H54 (cell line): ENCODE results near the gene WDR54.
"Not testable (repeated sequence)": the region's sequence is repeated elsewhere in the genome, so short reads cannot be mapped to it uniquely, and the experiment has no call there.

Source experiments
- DNase-seq: peaks from one replicate; pipeline ENCODE4 v3.0.0; 2011; ENCODE audit warnings: low spot score, mixed read lengths; ENCODE audit not compliant: insufficient read length
- FAIRE-seq: peaks from 3 replicates; lab custom pipeline; 2011; peaks lifted over from hg19 to GRCh38; lab: Jason Lieb, UNC
- POLR2A ChIP-seq: IDR thresholded peaks from 2 replicates; pipeline ENCODE4 v1.6.1; 2011; ENCODE audit warnings: low read depth, mild to moderate bottlenecking, low read length

The WDR54 gene

DNA sequence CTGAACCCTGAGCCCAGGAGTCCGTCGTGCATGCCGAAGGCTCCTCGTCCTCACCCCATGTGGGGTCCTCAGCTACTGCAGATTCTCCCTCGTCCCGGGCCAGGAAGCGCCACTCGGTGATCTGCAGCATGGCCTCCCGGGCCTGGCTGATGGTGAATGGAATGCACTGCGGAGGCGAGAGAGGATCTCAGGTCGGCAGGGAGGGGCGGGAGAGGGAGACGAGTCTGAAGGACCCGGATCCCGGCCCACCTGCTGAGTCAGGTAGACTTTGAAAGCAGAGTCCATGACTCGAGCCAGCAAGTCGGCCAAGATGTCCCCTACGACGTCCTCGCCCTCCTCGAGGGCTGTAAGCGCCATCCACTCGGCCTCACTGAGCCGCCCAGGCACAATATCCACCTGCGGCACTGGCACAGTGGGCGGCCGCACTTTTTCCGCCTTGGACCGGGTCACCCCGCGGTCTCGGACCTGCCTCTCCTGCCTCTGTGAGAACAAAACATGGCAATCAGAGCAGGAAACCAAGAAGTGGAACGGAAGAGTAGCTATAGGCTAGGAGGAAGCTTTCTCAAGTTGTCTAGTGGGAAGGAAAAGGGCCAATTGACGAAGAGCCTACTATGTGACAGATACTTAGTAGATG lies 5.7 kb upstream of the WDR54 start:
- TF ChIP-seq POLR2A: no peak
- FAIRE-seq (no peak), DNase-seq (no peak)

DNA sequence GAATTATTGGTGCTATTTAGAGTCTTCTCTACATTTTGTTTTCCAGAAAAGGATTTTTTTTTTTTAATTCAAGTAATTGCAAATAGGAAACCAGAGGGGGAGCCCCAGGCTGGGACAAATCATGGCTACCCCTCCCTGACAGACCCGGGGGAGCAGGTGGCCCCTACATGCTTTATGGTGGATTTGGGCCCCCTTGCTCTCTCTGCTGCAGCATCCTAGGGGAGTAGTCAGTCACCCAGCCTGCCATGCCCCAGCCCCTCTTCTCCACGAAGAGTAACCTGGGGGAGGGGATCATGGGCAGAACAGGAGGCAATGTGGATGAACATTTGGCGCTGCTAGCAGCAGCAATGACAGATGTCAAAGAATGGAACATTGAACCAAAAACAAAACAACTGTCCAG lies 4.8 kb upstream of the WDR54 start:
- FAIRE-seq (no peak), DNase-seq (no peak)
- no peak for TF ChIP-seq POLR2A

DNA sequence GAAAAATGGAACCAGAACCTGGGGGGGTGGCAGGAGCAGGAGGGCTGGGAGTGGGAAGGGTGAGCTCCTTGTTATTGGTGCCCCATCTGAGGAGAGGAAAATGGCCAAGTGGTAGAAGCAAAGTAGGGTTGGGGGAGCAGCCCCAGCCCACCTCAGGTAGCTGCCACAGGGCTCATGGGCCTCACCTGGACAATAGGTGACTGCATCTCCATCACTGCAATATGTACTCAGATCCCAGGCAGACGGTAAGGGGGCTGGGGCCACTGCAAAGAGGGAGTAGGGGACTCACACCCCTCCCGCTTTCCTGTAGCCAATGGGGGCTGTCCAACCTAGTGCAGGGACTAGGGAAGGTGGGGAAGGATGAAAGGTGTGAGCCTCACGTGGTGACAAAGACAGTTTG lies 4.3 kb upstream of the WDR54 start:
- FAIRE-seq (no peak), DNase-seq (no peak)
- no peak for TF ChIP-seq POLR2A

DNA sequence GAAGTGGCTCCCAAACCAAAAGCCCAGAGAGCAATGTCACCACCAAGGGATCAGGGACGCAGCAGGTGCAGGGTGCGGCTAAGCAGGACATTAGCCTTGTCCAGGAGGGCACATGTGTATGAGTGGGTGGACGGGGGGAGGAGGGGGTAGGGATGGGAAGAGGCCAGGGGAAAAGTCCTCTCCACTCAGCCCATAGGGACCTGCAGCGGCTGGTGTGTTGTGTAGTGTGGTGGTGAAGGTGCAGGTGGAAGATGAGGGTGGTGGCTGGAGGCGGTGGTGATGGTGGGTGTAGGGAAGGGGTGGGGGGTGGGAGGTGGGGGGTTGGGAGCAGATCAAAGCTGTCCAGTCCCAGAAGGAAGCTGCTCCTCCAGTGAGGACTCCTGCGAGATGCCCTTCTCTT lies 3.8 kb upstream of the WDR54 start:
- no peak for FAIRE-seq
- TF ChIP-seq POLR2A: no peak
- no peak for DNase-seq

DNA sequence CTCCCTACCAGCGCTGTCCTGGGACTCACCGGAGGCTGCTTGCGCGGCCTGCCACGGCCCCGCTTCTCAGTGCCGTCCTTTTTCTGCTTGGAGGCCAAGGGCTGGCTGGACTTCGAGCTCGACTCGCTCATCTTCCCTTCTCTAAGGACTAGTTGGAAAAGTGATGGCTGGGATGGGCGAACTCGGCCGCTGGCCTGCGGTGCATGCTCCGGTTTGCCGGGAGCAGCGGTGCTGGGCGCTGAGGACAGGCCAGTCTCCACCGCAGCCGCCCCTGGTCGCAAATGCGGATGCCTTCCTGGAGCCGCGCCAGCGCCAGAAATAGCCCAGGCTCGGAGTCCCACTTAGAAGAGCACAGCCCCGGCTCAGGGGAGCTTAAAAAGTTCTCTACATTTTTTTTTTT lies 3.2 kb upstream of the WDR54 start:
- no peak for TF ChIP-seq POLR2A
- DNase-seq (no peak), FAIRE-seq (no peak)

DNA sequence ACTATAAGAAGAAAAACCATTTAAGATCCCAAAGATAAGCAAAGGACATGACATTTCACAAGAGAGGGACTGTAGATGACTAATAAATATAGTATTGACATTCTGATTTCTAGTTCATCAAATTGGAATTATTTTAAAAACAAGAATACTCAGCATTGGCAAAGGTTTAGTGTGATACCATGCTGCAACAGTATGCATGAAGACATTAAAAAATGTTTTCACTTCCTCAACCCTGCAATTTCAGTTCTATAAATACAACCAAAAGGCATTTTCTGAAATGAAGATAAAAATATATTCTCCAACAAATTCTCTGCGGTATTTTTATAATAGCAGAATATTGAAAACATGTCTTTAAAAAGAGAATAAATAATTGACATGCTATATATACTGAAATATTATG lies 2.2 kb upstream of the WDR54 start:
- DNase-seq (no peak), FAIRE-seq (no peak)
- TF ChIP-seq POLR2A: no peak

DNA sequence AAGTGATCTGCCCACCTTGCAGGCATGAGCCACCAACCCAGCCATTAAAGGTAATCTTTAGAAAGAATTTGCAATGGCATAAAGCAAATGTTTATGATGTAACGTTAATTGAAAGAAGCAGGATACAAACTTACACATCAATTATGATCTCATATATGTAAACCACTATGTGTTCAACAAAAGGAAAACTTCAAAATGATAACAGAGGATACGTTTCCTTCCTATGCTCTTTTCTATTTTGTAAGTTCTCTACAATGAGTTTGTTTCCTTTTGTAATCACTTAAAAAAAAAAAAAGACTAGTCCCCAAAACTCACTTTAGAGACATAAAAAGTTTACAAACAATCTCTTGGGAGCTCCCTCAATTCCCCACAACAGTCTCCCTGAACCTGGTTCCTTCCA lies 1.5 kb upstream of the WDR54 start:
- DNase-seq (no peak), FAIRE-seq (no peak)
- no peak for TF ChIP-seq POLR2A

DNA sequence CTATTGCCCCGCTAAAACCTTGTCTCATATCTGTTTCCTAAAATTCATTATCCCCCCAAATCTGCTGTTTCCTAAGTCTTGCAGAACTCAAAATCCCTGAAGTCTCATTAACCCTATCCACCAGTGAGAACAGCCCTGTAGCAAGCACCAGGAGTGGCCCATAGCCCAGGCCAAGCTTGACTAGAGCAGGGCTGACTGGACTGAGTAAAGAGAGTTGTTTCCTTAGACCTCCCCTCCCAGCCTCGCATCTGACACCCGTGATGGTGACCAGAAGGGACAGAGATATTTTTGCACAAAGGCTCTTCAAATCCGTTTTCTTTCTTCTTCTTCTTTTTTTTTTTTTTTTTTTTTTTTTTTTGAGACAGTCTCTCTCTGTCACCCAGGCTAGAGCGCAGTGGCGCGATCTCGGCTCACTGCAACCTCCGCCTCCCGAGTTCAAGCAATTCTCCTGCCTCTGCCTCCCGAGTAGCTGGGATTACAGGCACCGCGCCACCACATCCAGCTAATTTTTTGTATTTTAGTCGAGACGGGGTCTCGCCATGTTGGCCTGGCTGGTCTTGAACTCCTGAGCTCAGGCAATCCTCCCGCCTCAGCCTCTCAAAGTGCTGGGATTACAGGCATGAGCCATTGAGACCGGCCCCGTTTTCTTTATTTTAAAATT lies 957 bp upstream of the WDR54 start:
- not testable (repeated sequence) for FAIRE-seq, DNase-seq

DNA sequence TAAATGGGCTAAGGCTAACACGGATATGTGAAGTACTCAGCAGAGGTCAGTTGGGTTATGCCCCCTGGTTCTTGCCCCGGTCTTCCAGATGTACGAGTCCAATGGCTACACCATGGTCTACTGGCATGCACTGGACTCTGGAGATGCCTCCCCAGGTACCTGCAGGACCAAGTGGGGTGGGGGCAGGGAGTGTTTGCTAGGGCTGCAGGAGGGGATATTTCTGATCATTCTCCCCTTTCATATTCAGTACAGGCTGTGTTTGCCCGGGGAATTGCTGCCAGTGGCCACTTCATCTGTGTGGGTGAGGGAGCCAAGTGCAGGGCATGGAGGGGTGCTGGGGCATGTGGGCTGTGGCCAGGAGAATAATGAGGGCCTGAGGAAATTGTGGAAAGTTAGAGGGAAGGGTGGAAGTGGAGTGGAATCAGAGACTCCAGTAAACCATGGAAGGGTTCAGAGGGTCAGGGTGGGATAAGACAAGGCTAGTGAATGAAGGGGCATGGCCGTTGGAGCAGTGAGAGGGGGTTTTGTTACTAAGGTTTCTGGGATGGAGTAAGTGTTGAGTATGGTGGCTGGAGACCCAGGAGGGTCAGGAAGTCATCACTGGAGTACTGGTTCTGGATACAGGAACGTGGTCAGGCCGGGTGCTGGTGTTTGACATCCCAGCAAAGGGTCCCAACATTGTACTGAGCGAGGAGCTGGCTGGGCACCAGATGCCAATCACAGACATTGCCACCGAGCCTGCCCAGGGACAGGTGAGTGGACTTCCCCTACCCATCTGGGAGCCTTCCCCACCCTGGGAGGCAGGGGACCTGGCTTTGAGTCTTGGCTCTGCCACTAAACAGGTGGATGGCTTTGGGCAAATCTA lies 1.9 kb downstream of the WDR54 start:
- FAIRE-seq (no peak), DNase-seq (no peak)
- TF ChIP-seq POLR2A: no peak

DNA sequence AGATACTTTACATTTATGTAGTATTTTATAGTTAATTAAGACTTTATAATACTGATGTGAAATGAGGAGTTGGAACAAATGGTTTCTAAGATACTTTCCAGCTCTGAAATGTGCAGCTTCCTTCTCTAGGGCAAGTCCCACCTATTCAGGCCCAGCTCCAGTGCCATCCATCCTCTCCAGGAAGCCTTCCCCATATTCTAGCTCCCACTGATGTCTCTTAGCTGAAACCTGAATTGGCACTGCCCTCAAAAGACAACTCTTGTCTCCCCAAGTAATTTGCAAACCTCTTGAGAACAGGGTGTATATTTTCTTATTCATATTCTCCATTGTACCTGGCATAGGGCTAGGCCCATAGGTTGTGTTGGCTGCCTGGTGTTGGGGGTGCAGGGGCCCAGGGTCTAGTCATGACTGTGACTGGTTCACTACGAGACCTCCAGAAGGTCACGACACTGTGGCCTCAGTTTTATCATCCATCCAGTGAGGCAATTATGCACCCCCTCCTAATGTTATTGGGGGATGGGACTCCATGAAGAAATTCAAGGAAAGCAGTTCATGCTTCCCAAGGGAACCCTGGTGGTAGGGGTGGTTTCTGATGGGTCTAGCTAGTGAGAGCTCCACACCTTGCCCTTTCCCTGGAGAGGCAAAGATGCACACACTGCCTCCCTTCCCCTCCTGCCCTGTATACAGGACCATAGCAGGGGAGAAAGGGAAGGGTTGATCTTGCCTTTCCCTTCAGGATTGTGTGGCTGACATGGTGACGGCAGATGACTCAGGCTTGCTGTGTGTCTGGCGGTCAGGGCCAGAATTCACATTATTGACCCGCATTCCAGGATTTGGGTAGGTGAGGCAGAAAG lies 2.8 kb downstream of the WDR54 start:
- TF ChIP-seq POLR2A: no peak
- DNase-seq (no peak), FAIRE-seq (no peak)

DNA sequence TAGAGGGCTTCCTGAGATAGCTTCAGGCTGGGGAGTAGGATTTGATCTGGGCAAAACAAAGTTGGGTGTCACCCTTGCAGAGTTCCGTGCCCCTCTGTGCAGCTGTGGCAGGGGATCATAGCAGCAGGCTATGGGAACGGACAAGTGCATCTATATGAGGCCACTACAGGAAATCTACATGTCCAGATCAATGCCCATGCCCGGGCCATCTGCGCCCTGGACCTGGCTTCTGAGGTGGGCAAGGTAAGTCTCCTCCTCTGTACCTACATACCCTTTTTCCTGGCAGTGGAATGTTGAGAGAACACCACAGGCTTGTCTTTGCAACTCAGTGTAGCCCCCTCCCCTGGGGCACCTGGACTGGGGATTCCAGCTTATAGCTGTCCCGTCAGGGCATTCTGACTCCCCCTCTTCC lies 3.5 kb downstream of the WDR54 start:
- no peak for TF ChIP-seq POLR2A
- FAIRE-seq: no peak
- no peak for DNase-seq

DNA sequence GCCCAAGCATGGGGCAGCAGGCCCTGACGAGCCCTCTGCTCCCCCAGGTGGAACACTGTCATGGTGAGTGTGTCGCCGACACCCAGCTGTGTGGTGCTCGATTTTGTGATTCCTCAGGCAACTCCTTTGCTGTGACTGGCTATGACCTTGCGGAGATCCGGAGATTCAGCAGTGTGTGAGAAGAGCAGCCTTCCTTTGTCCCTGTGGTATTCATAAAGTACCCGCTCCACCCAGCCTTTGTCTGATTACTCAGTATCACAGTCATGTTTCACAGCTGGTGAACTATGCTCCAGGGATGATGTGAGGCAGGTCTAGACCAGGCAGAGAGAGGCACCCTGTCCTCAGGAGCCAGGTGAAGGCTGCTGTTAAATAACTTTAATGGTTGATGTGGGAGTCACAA lies 4.0 kb downstream of the WDR54 start:
- DNase-seq: peak; percentile 79
- no peak for FAIRE-seq
- TF ChIP-seq POLR2A: no peak

DNA sequence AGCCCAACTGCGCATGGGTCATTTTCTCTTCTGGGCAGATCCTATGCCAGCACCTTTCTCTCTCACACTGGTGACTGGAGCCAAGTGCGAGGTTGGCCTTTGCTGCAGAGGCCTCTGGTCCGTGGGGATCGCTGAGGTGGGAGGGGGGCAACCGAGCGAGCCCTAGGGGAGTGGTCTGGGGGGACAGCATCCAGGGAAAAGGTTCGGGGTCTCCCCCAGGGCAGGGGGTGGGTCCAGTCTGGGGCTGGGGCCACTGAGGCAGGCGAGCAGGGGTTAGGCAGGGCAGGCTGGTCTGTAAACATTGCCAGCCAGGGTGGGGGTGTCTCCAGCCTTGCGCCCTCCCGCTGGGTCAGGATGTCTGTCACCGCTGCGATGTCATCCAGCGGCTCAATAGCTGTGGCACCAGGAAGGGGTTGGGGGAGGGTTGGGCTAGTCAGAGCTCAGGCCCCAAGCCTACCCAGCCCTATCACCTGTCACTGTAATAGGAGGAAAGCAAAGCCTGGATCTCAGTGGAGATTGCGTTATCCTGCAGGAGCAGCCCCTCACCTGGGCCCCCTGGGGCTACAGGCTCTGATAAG lies 4.7 kb downstream of the WDR54 start:
- no peak for FAIRE-seq
- DNase-seq: no peak
- no peak for TF ChIP-seq POLR2A
